NCI-H2196 treated with DMSO at 0.1 percent for 48 hours (cell line): ENCODE data around the gene CDK4.
"Not testable (repeated sequence)": the region's sequence is repeated elsewhere in the genome, so short reads cannot be mapped to it uniquely, and the experiment has no call there.

Source experiments
- DNase-seq: peaks from one replicate; lab custom pipeline; 2025; ENCODE audit not compliant: unreplicated experiment; lab: John Stamatoyannopoulos, UW

Gene CDK4

DNA sequence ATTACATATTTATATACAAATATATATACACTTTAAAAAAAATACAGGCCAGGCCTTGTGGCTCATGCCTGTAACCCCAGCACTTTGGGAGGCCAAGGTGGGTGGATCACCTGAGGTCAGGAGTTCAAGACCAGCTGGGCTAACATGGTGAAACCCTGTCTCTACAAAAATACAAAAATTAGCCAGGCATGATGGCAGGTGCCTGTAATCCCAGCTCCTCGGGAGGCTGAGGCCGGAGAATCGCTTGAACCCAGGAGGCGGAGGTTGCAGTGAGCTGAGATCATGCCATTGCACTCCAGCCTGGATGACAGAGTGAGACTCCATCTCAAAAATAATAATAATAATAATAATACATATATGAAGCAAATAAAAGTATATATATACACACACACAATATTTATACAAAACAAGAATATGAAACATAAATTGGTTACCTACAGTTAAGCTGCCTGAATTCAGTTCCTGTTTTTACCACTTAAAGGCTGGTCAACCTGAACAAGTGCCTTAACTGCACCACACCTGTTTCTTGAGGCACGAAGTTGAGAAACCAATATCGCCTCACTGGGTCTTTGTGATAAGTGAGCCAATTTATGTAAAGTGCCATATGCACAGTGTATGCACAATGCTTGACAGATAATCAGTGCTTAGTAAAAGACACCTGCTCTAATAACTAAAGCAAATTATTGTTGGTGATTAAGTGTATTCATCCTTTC is 36.9 kb downstream of the CDK4 start:
- DNase-seq = not testable (repeated sequence)

- DNase-seq = no peak
These were observed 38.9 kb downstream of the CDK4 start for GRCh38 chr12:57713209-57713608.

- DNase-seq = no peak
These were observed 39.4 kb downstream of the CDK4 start for GRCh38 chr12:57712701-57713100.

GRCh38 chr12:57708296-57708695 is 43.8 kb downstream of the CDK4 start:
- no peak for DNase-seq

DNA sequence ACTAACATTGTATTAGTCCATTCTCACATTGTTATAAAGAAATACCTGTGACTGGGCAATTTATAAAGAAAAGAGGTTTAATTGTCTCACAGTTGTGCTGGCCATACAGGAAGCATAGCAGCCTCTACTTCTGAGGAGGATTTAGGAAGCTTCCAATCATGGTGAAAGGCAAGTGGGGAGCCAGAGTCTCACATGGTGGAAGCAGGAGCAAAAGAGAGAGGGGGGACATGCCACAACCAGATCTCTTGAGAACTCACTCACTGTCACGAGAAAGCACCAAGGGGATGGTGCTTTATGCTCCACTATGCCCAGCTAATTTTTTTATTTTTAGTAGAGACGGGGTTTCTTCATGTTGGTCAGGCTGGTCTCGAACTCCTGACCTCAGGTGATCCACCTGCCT is 44.9 kb downstream of the CDK4 start:
- no peak for DNase-seq

- DNase-seq = no peak
These were observed 51.8 kb downstream of the CDK4 start for GRCh38 chr12:57700317-57700716.

GRCh38 chr12:57698414-57698813 is 53.7 kb downstream of the CDK4 start:
- DNase-seq = no peak
